ENCODE measurements around the gene ERFE. TPM values are rescaled to one million over a fixed set of nuclear protein-coding genes. Genes with fewer than 3 reads are reported as not detected.

ERFE gene
- total and polyA plus RNA-seq, 2 donors (not counting 3 experiments of a cell fraction or from before 2014, with no cell fraction given): 0.65 to 1.2 TPM

GRCh38 chr2:238190445-238190844 is 31.7 kb downstream of the ERFE start:
- no peaks in the 10 kb centered on the region for H3K27me3 ChIP-seq (ENCODE audit: control insufficient read depth in 2 of 2, insufficient read depth in 2 of 2, low read length in 2 of 2)
- no peak overlapping the region for H3K4me2 ChIP-seq (ENCODE audit: insufficient read depth, low read length)
- H3K79me2 ChIP-seq (ENCODE audit: control insufficient read depth, insufficient read depth, low read length): peaks cover 9% of the 10 kb centered on the region
- intact Hi-C loops (cut with micrococcal nuclease): no loop called here
- no peaks in the 10 kb centered on the region for H3K9me3 ChIP-seq (replicated peaks; ENCODE audit: control insufficient read depth, insufficient read depth, low read length)
- TF ChIP-seq POLR2A (IDR thresholded peaks at IDR 0.05; ENCODE audit: low read depth, low read length) (no peak), GATA2 (IDR thresholded peaks at IDR 0.05; ENCODE audit: insufficient read depth, insufficient read length, low read depth, low read length) (no peak), MAX (IDR thresholded peaks at IDR 0.05; ENCODE audit: insufficient read depth, insufficient read length) (no peak), CTCF (IDR thresholded peaks at IDR 0.05; ENCODE audit: extremely low read depth in 1 of 2, insufficient read depth in 1 of 2, low read depth in 1 of 2, low read length in 2 of 2) (no peak), MYC (IDR thresholded peaks at IDR 0.05; ENCODE audit: low read depth, low read length) (no peak), JUN (IDR thresholded peaks at IDR 0.05; ENCODE audit: borderline replicate concordance, insufficient read depth, insufficient read length, low read depth) (no peak)
- peaks cover 3% of the 10 kb centered on the region for H4K20me1 ChIP-seq (replicated peaks; ENCODE audit: control insufficient read depth, extremely low read depth, insufficient read depth, low read length)
- H3K27ac ChIP-seq (ENCODE audit: insufficient read depth, low read depth, low read length): no peak overlapping the region
- ChIA-PET CTCF (interaction anchor here (1.3 kb wide), 1 partner anchor 73 kb away, joined by 3 read pairs; no protein-coding TSS in a partner anchor), POLR2A (no interaction called here)
- no peak for DNase-seq (ENCODE audit: low read depth, low spot score)
- no peaks in the 10 kb centered on the region for H3K4me1 ChIP-seq (ENCODE audit: control insufficient read depth, extremely low read depth, insufficient read depth, low read length)
- no TSS peak for BruUV-seq (replicated peaks)
- H3K4me3 ChIP-seq (replicated peaks in 1 of 3; ENCODE audit: insufficient read depth in 1 of 3, low read depth in 1 of 3, low read length in 3 of 3): no peak overlapping the region
- no peak overlapping the region for H3K9ac ChIP-seq (replicated peaks; ENCODE audit: extremely low read depth, insufficient read depth, low read length)
- dilution Hi-C loops (cut with MboI; ENCODE audit: extremely low pct_ligation_motif_present, low sequenced_read_pairs): no loop called here
- no peak overlapping the region for H2AFZ ChIP-seq (ENCODE audit: low read depth, low read length)
- FAIRE-seq: no peak
- H3K36me3 ChIP-seq (ENCODE audit: control insufficient read depth in 2 of 2, extremely low read depth in 1 of 2, insufficient read depth in 2 of 2, low read length in 2 of 2): peaks cover 28 to 29% of the 10 kb centered on the region in 2 experiments
- H3K9me1 ChIP-seq (replicated peaks; ENCODE audit: control insufficient read depth, extremely low read depth, insufficient read depth, low read length): no peaks in the 10 kb centered on the region

All from endothelial cell of umbilical vein (primary cell).